CD4-positive, alpha-beta T cell treated with Interleukin-6 for 4 hours (primary cell): ENCODE data around the gene PRRT2.
"Not testable (repeated sequence)": the region's sequence is repeated elsewhere in the genome, so short reads cannot be mapped to it uniquely, and the experiment has no call there.

ENCODE experiments used
- DNase-seq: peaks from one replicate; pipeline ENCODE4 v3.0.0-alpha.2; 2020; ENCODE audit warnings: mixed read lengths

Gene PRRT2

DNA sequence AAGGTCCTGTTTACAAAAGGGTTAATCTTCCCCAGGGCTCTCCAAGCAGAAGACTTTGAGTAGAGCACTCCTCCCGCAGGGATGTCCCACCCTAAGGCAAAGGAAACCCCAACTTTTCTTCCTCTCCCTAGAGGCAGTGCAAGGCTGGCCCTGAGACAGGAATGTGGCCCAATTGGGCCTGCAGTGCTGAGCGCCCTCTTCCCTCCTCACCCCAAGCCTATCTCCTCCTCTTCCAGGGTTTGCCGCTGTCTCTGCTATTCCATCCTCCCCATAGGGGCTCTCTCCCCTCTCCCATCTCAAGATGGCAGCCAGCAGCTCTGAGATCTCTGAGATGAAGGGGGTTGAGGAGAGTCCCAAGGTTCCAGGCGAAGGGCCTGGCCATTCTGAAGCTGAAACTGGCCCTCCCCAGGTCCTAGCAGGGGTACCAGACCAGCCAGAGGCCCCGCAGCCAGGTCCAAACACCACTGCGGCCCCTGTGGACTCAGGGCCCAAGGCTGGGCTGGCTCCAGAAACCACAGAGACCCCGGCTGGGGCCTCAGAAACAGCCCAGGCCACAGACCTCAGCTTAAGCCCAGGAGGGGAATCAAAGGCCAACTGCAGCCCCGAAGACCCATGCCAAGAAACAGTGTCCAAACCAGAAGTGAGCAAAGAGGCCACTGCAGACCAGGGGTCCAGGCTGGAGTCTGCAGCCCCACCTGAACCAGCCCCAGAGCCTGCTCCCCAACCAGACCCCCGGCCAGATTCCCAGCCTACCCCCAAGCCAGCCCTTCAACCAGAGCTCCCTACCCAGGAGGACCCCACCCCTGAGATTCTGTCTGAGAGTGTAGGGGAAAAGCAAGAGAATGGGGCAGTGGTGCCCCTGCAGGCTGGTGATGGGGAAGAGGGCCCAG, 1.0 kb downstream of the PRRT2 start:
- DNase-seq, result no peak

DNA sequence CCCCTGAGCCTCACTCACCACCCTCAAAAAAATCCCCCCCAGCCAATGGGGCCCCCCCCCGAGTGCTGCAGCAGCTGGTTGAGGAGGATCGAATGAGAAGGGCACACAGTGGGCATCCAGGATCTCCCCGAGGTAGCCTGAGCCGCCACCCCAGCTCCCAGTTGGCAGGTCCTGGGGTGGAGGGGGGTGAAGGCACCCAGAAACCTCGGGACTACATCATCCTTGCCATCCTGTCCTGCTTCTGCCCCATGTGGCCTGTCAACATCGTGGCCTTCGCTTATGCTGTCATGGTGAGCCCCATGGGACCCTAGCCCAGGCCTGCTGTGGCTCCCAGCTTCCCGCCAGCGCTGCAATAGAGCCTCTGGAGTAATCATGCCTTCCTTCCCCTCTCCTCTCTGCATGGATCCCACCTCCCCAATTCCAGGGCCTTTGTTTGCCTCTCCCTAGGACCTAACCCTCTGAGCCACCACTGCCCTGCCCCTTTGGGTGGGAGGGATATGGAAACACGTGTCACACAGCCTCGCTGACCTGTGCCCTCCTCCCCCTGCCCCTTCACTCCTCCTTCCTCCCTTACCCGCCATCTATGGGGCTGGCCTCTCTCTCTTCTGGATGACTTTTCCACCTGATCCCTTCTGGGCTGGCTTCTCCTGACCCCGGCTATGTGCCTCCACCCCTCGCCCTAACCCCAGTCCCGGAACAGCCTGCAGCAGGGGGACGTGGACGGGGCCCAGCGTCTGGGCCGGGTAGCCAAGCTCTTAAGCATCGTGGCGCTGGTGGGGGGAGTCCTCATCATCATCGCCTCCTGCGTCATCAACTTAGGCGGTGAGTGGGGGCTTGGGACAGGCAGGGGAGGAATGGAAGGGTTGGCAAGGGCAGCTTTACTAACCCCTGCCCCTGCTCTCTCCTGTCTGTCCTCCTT, 1.9 kb downstream of the PRRT2 start:
- no peak for DNase-seq

DNA sequence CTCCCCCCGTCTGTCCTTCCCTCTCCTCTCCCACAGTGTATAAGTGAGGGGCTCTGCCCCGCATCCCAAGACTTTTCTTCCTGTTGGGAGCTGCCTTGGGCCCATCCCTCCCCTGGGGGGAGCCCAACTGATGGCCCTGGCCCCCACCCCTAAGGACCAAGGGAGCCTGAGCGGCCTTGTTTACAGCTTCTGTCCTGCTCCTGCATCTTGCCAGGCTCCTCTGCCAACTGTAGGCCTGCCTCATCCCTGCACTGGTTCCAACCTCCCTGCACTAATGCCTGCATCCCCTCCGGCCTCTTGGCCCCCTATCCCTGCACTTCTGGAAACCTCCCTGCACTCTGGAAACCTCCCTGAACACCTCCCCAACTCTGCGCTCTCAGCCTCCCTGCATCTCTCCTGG, 2.6 kb downstream of the PRRT2 start:
- DNase-seq, result no peak

GRCh38 chr16:29815032-29815721, 3.2 kb downstream of the PRRT2 start:
- DNase-seq, result peak; percentile 70

DNA sequence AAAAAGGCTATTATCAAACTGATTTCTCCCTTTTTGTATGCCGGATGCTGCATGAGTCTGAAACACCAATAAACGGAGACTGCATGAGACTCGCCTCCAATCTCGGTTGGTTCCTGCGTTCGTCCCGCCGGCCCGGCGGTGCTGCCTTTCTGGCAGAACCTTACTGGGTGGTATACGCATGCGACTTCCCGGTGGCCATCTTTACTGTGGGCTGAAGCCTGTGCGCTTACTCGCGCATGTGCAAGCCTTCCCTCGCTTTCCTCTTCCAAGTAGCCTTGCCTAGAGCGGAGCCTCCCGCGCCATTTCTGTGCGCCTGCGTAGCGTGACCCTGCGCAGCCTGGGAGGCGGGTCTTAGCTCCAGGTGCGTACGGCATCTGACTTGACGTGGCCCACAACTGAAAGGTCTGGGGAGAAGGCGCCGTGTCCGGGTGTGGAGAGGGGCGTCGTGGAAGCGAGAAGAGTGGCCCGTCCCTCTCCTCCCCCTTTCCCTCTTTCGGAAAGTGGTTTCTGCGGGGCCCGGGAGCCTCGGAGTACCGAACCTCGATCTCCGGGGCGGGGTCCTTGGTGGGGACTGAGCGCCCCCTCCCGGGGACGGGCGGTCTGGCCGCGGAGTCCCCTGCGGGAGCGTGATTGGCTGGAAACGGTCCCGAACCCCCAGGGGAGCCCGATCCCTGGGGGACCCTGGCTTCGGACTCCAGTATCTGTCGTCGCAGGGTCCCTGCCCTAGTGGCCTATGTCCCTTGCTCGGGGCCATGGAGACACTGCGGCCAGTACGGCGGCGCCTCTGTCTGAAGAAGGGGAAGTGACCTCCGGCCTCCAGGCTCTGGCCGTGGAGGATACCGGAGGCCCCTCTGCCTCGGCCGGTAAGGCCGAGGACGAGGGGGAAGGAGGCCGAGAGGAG, 4.0 kb downstream of the PRRT2 start, which contains the start of gene PAGR1:
PAGR1 (plus strand) TSS at position 360 of the 901 bp plus-strand sequence; CDS start at position 734, 374 bp downstream.
- DNase-seq, result peak; percentile 98

DNA sequence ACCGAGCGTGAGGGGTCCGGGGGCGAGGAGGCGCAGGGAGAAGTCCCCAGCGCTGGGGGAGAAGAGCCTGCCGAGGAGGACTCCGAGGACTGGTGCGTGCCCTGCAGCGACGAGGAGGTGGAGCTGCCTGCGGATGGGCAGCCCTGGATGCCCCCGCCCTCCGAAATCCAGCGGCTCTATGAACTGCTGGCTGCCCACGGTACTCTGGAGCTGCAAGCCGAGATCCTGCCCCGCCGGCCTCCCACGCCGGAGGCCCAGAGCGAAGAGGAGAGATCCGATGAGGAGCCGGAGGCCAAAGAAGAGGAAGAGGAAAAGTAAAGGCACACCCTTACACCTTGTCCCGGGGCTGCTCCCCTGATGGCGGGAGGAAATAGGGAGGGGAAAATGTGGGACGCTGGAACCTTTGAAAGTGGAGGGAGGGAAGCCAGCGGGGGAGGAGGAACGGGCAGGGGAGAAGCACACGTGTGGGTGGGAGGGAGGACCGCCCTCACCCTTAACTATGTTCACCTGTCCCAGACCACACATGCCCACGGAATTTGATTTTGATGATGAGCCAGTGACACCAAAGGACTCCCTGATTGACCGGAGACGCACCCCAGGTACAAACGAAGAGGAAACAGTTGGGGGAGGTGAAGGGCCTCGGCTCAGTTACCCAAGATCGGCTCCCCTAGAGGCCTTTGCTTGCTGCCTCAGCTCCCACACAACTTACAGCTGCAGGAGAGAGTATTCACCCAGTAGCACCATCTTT, 4.9 kb downstream of the PRRT2 start:
- peak; percentile 66 for DNase-seq

GRCh38 chr16:29818082-29818481, 6.1 kb downstream of the PRRT2 start:
- DNase-seq, result no peak

DNA sequence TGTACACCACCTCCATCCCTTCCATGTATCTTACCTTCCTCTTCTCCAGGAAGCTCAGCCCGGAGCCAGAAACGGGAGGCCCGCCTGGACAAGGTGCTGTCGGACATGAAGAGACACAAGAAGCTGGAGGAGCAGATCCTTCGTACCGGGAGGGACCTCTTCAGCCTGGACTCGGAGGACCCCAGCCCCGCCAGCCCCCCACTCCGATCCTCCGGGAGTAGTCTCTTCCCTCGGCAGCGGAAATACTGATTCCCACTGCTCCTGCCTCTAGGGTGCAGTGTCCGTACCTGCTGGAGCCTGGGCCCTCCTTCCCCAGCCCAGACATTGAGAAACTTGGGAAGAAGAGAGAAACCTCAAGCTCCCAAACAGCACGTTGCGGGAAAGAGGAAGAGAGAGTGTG, 7.5 kb downstream of the PRRT2 start:
- DNase-seq, result no peak

- DNase-seq, result peak; percentile 73
These were observed 8.3 kb downstream of the PRRT2 start, which contains the start of gene MVP for GRCh38 chr16:29820271-29820701. MVP (plus strand) TSS chr16:29820462; CDS start chr16:29830550, 10,088 bp downstream.

DNA sequence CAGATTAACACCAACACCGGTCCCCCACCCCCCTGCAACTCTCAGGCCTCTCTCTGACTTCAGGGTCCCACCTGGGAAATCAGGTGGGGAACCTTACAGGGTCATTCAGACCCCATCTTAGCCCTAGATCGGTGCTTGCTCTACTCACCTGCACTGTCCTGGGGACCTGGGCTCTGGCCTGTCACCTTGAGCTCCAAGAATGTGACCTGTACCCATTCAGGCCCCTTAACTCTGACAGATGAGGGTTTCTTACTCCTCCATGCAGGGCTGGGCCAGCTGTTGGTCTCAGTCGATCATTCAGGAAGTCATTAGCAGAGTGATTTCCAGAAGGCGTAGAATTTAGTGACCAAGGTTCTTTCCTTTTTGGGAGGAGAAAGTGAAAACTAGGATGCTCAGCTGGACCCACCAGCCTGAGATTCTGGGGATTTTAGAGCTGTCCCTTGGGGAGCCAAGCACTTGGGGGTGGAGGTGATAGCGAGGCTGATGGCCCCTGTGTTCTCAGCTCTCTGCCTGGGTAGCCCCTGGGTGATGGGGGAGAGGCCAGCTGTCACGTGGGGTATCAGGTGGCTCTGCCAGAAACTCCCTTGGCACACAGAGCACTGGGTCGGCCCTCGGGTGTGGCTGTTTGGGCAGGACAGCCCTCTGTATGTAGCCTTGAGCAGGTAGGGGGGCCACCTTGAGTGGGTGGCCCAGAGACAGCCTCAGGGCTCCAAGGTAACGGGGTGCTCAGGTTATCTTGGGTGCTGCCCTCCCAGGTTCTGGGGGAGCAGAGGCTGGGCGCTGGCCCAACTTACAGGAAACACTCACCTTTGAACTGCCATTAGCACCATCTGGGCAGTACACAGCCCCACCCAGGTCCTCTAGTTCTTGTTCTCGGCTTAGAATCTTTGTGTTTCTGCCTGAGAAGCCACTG, 9.0 kb downstream of the PRRT2 start:
- peak; percentile 53 for DNase-seq

DNA sequence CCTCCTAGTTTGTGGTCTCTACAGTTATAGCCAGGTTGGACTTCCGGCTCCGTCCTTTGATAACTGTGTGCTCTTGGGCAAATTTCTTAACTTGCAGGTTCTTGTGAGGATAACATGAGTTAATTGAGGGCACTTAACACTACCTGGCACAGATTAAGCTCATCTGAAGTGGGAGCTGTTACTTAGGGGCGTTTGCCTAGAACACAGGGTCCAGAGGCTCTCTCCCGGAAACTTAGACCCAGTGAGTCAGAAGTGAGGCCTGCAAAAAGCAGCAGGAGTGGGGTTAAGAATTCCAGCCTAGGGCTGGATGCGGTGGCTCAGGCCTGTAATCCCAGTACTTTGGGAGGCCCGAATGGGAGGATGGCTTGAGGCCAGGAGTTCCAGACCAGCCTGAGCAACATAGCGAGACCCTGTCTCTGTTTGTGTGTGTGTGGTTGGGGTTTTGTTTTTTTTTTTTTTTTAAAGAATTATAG, 9.7 kb downstream of the PRRT2 start:
- no peak for DNase-seq

DNA sequence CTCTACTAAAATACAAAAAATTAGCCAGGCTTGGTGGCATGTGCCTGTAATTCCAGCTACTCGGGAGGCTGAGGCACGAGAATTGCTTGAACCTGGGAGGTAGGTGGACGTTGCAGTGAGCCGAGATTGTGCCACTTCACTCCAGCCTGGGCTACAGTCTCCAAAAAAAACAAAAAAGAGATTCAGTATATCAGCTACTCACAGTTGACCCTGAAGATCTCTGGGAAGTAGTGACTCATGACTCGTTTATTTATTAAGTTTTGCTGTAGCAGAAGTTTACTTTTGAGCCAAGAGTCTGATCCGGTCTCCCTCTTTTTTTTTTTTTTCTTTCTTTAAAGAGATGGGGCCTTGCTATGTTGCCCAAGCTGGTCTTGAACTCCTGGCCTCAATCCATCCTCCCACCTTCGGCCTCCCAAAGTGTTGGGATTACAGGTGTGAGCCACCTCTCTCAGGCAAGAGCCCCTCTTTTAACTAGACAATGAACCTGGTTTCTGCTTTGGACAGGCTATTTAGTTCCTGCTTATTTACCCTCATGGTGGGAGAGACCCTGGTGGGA, 12.7 kb downstream of the PRRT2 start:
- no peak for DNase-seq

GRCh38 chr16:29825145-29826044, 13.4 kb downstream of the PRRT2 start:
- peak; percentile 58 for DNase-seq

DNA sequence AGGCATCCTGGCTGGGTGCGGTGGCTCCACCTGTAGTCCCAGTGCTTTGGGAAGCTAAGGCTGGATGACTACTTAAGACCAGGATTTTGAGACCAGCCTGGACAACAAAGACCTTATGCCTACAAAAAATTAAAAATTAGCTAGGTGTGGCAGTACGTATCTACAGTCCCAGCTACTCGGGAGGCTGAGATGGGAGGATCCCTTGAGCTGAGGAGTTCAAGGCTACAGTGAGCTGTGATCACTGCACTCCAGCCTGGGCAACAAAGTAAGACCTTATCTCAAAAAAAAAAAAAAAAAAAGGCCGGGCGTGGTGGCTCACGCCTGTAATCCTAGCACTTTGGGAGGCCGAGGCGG, 14.3 kb downstream of the PRRT2 start:
- no peak for DNase-seq

GRCh38 chr16:29830774-29831173, 18.8 kb downstream of the PRRT2 start:
- DNase-seq, result no peak

DNA sequence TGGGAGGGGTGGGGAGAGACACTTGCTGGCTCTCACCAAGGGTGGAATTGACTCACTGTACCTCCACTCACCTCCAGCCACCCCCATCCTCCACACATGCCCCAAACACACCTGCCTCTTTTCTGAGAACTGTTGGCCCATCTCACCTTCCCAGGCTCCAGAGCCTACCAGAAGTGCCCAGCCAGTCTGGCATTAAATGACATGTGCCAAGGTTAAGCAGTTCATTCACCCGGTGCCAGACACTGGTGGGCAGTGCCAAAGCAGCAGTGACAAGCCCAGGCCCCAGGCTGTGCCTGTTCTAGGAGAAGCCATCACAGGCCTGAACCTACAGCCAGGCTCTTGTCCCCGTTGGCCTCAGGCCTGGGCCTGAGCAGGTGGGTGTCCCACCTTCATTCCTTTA, 19.5 kb downstream of the PRRT2 start:
- DNase-seq, result no peak

DNA sequence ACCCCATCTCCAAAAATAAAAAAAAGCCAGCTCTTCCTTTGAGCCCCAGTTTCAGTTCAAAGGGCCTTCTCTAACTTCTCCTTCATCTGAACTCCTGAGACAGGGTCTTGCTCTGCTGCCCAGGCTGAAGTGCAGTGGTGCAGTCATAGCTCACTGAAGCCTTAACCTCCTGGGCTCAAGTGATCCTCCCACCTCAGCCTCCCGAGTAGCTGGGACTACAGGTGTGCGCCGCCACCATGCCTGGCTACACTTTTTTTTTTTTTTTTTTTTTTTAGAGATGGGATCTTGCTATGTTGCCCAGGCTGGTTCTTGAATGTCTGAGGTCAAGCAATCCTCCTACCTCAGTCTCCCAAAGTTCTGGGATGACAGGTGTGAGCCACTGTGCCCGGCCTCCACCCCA, 21.2 kb downstream of the PRRT2 start:
- DNase-seq, result not testable (repeated sequence)

DNA sequence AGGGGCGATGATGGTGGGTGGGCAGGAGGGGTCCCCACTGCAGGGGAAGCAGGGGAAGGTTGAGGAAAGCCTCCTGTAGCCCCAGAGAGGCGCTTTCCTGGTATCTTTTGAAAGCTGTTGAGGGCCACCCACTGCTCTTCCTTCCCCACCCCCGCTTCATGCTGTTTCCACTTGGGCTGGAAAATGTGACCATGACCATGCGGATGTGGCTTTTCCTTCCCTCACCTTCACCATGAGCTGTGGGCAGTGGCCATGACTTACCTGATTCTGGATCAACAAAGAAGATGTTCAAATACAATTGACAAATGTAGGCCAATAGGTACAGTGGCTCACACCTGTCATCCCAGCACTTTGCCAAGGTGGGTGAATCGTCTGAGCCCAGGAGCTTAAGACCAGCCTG, 22.1 kb downstream of the PRRT2 start:
- DNase-seq, result no peak
